Choroid plexus epithelial cell (primary cell): ENCODE measurements around the gene DEPDC5.

Experiments
- DNase-seq: peaks from one replicate; pipeline ENCODE4 v3.0.0-alpha.2; 2010; ENCODE audit warnings: low read depth
- H3K4me3 ChIP-seq: 2 replicates; pipeline ENCODE4 v1.5.1; 2011; ENCODE audit warnings: low read depth, mild to moderate bottlenecking, control low read depth, low read length, moderate library complexity
- CTCF ChIP-seq: conservative IDR thresholded peaks from 2 replicates; pipeline ENCODE4 v1.5.1; 2011; ENCODE audit warnings: low read depth, mild to moderate bottlenecking, control low read depth, inconsistent platforms, low read length, moderate library complexity

Gene DEPDC5

GRCh38 chr22:31898926-31899325 is 145.1 kb downstream of the DEPDC5 start:
- DNase-seq, result no peak
- no peak overlapping the region for H3K4me3 ChIP-seq
- no peak for TF ChIP-seq CTCF

- H3K4me3 ChIP-seq, result no peak overlapping the region
- TF ChIP-seq CTCF, result no peak
- no peak for DNase-seq
Measured at GRCh38 chr22:31899669-31900068, 145.8 kb downstream of the DEPDC5 start.

GRCh38 chr22:31901388-31902137 is 147.7 kb downstream of the DEPDC5 start:
- DNase-seq, result peak; percentile 21
- H3K4me3 ChIP-seq, result no peak overlapping the region
- no peak for TF ChIP-seq CTCF

- no peak for TF ChIP-seq CTCF
- no peak for DNase-seq
- H3K4me3 ChIP-seq, result no peak overlapping the region
Measured at GRCh38 chr22:31904651-31905050, 150.8 kb downstream of the DEPDC5 start.

GRCh38 chr22:31905356-31905755 is 151.5 kb downstream of the DEPDC5 start:
- no peak for TF ChIP-seq CTCF
- no peak for DNase-seq
- no peak overlapping the region for H3K4me3 ChIP-seq

- no peak for TF ChIP-seq CTCF
- DNase-seq, result no peak
Measured at GRCh38 chr22:31906086-31906485, 152.3 kb downstream of the DEPDC5 start.

GRCh38 chr22:31906569-31906968 is 152.8 kb downstream of the DEPDC5 start:
- no peak for TF ChIP-seq CTCF
- no peak overlapping the region for H3K4me3 ChIP-seq
- DNase-seq, result no peak

More at GRCh38 chr22:31906086-31906485, 152.3 kb downstream of the DEPDC5 start:
- H3K4me3 ChIP-seq, result no peak overlapping the region
